Measurements from ENCODE around the gene STX1B.

Gene STX1B

GRCh38 chr16:30982548-30983288 is 27.7 kb downstream of the STX1B start:
- FAIRE-seq (no peak), DNase-seq (ENCODE audit: insufficient read length, low spot score) (no peak)

GRCh38 chr16:30980959-30981358 is 29.5 kb downstream of the STX1B start:
- no peak for FAIRE-seq
- DNase-seq (ENCODE audit: insufficient read length, low spot score) = no peak

GRCh38 chr16:30980434-30980833 is 30.0 kb downstream of the STX1B start:
- no peak for DNase-seq (ENCODE audit: insufficient read length, low spot score)
- FAIRE-seq = no peak

- FAIRE-seq = no peak
These were observed 30.4 kb downstream of the STX1B start for GRCh38 chr16:30980023-30980371.

GRCh38 chr16:30979170-30980022 is 31.0 kb downstream of the STX1B start:
- DNase-seq (ENCODE audit: insufficient read length, low spot score) (no peak), FAIRE-seq (no peak)

More at GRCh38 chr16:30980023-30980371, 30.4 kb downstream of the STX1B start:
- no peak for DNase-seq (ENCODE audit: insufficient read length, low spot score)

- FAIRE-seq = no peak
These were observed 32.9 kb downstream of the STX1B start for GRCh38 chr16:30977502-30977901.

GRCh38 chr16:30976486-30976885 is 34.0 kb downstream of the STX1B start:
- no peak for FAIRE-seq
- no peak for DNase-seq (ENCODE audit: insufficient read length, low spot score)

More at GRCh38 chr16:30977502-30977901, 32.9 kb downstream of the STX1B start:
- no peak for DNase-seq (ENCODE audit: insufficient read length, low spot score)

GRCh38 chr16:30974348-30974747 is 36.1 kb downstream of the STX1B start:
- FAIRE-seq = no peak

GRCh38 chr16:30972872-30973271 is 37.6 kb downstream of the STX1B start:
- no peak for DNase-seq (ENCODE audit: insufficient read length, low spot score)

More at GRCh38 chr16:30974348-30974747, 36.1 kb downstream of the STX1B start:
- DNase-seq (ENCODE audit: insufficient read length, low spot score) = no peak

GRCh38 chr16:30971298-30971697 is 39.1 kb downstream of the STX1B start:
- no peak for FAIRE-seq
- no peak for DNase-seq (ENCODE audit: insufficient read length, low spot score)

More at GRCh38 chr16:30972872-30973271, 37.6 kb downstream of the STX1B start:
- no peak for FAIRE-seq

- DNase-seq (ENCODE audit: insufficient read length, low spot score) (no peak), FAIRE-seq (no peak)
These were observed 41.1 kb downstream of the STX1B start for GRCh38 chr16:30969246-30969842.

- no peak for FAIRE-seq
- no peak for DNase-seq (ENCODE audit: insufficient read length, low spot score)
These were observed 42.6 kb downstream of the STX1B start for GRCh38 chr16:30967795-30968194.

- no peak for DNase-seq (ENCODE audit: insufficient read length, low spot score)
- no peak for FAIRE-seq
These were observed 44.3 kb downstream of the STX1B start for GRCh38 chr16:30966033-30966619.

GRCh38 chr16:30965436-30965835 is 45.0 kb downstream of the STX1B start:
- DNase-seq (ENCODE audit: insufficient read length, low spot score) (no peak), FAIRE-seq (no peak)

- DNase-seq (ENCODE audit: insufficient read length, low spot score) (no peak), FAIRE-seq (no peak)
These were observed 45.7 kb downstream of the STX1B start for GRCh38 chr16:30964574-30965226.

GRCh38 chr16:30963925-30964511 is 46.4 kb downstream of the STX1B start:
- DNase-seq (ENCODE audit: insufficient read length, low spot score) (no peak), FAIRE-seq (no peak)

GRCh38 chr16:30961384-30961783 is 49.1 kb downstream of the STX1B start:
- DNase-seq (ENCODE audit: insufficient read length, low spot score) (no peak), FAIRE-seq (no peak)

GRCh38 chr16:30958175-30959079 is 52.0 kb downstream of the STX1B start:
- no peak for FAIRE-seq
- DNase-seq (ENCODE audit: insufficient read length, low spot score) = peak; percentile 81
